SK-N-SH (cell line): ENCODE results near the gene TRIP6. TPM values are rescaled to one million over a fixed set of nuclear protein-coding genes. Genes with fewer than 3 reads are reported as not detected.

ENCODE experiments used
- CTCF ChIA-PET: fragments of 300-600, 350-600 bp; formaldehyde crosslinking; extraction: SDS; loops from one replicate; lab custom pipeline; 2021; lab: Yijun Ruan, JAX
- POLR2A ChIA-PET: fragments of 350-600 bp; sonication (Branson Sonifier 250); formaldehyde crosslinking; extraction: SDS; loops from one replicate; lab custom pipeline; 2020; ENCODE audit warnings: antibody characterized with exemption, inconsistent platforms; lab: Yijun Ruan, JAX
- DNase-seq: peaks from one replicate; pipeline ENCODE4 v3.0.0; 2012
- H2AFZ ChIP-seq: fragments of 200-600 bp; sonication (generic); 2 replicates; pipeline ENCODE4 v1.8.1; 2016; ENCODE audit warnings: antibody characterized with exemption, mild to moderate bottlenecking, low read depth
- H3F3A ChIP-seq: fragments of 200-600 bp; sonication (generic); replicated peaks from 2 replicates; pipeline ENCODE3; 2016; ENCODE audit warnings: antibody characterized with exemption, mild to moderate bottlenecking; ENCODE audit not compliant: insufficient read depth
- H3K27ac ChIP-seq, 2 experiments: fragments of 200-500 bp in 1 of 2; fragments of 200-600 bp in 1 of 2; sonication (Bioruptor generic) in 1 of 2; sonication (generic), shearing (Covaris generic) in 1 of 2; 2 replicates each; pipeline versions ENCODE4 v1.5.1 to v1.6.1; 2014 to 2016; ENCODE audit warnings: low read depth in 2 of 2, inconsistent platforms in 1 of 2, low read length in 1 of 2, mild to moderate bottlenecking in 1 of 2, mixed read lengths in 1 of 2
- H3K27me3 ChIP-seq: fragments of 200-600 bp; sonication (generic), shearing (Covaris generic); 2 replicates; pipeline ENCODE4 v1.6.1; 2016; ENCODE audit warnings: mixed run types; ENCODE audit not compliant: insufficient read depth
- H3K36me3 ChIP-seq, 2 experiments: fragments of 200-500 bp in 1 of 2; fragments of 200-600 bp in 1 of 2; sonication (Bioruptor generic) in 1 of 2; sonication (generic) in 1 of 2; replicated peaks in 1 of 2; 2 replicates each; pipeline versions ENCODE3 to v1.5.1; 2014 to 2016; ENCODE audit warnings: low read length in 1 of 2, mild to moderate bottlenecking in 1 of 2; ENCODE audit not compliant: insufficient read depth in 2 of 2, control insufficient read depth in 1 of 2
- H3K4me1 ChIP-seq, 2 experiments: fragments of 200-500 bp in 1 of 2; fragments of 200-600 bp in 1 of 2; sonication (Bioruptor generic) in 1 of 2; sonication (generic), shearing (Covaris generic) in 1 of 2; 2 replicates each; pipeline versions ENCODE4 v1.5.1 to v1.6.1; 2014 to 2016; ENCODE audit warnings: low read depth in 1 of 2, low read length in 1 of 2, mixed run types in 1 of 2; ENCODE audit not compliant: insufficient read depth in 2 of 2, control insufficient read depth in 1 of 2
- H3K4me2 ChIP-seq: fragments of 200-600 bp; sonication (generic), shearing (Covaris generic); 2 replicates; pipeline ENCODE4 v1.6.1; 2017; ENCODE audit warnings: mixed run types
- H3K4me3 ChIP-seq, 2 experiments: fragments of 200-500 bp in 1 of 2; fragments of 200-600 bp in 1 of 2; sonication (Bioruptor generic) in 1 of 2; sonication (generic), shearing (Covaris generic) in 1 of 2; 2 replicates each; pipeline versions ENCODE4 v1.5.1 to v1.8.1; 2014 to 2016; ENCODE audit warnings: low read depth in 2 of 2, inconsistent platforms in 1 of 2, low read length in 1 of 2, mild to moderate bottlenecking in 1 of 2, mixed read lengths in 1 of 2, moderate library complexity in 1 of 2
- H3K79me2 ChIP-seq: fragments of 200-600 bp; sonication (generic); 2 replicates; pipeline ENCODE4 v1.8.1; 2017; ENCODE audit warnings: mild to moderate bottlenecking; ENCODE audit not compliant: insufficient read depth
- H3K9ac ChIP-seq: fragments of 200-600 bp; sonication (generic); 2 replicates; pipeline ENCODE4 v1.6.1; 2017; ENCODE audit warnings: mixed run types
- H3K9me2 ChIP-seq: fragments of 200-600 bp; sonication (generic); 2 replicates; pipeline ENCODE4 v1.6.1; 2017; ENCODE audit warnings: mixed run types
- H3K9me3 ChIP-seq: fragments of 200-600 bp; sonication (generic); 2 replicates; pipeline ENCODE4 v1.6.1; 2017; ENCODE audit warnings: mixed run types, mild to moderate bottlenecking, moderate library complexity
- H4K20me1 ChIP-seq: fragments of 200-600 bp; sonication (generic); 2 replicates; pipeline ENCODE4 v1.6.1; 2017; ENCODE audit warnings: mild to moderate bottlenecking, mixed run types; ENCODE audit not compliant: insufficient read depth
- EZH2phosphoT487 ChIP-seq: fragments of 200-600 bp; sonication (generic); IDR thresholded peaks from 2 replicates; pipeline ENCODE4 v1.6.1; 2017; ENCODE audit warnings: low read depth, mixed run types, mild to moderate bottlenecking, antibody characterized with exemption, moderate library complexity, borderline replicate concordance
- FOXM1 ChIP-seq: IDR thresholded peaks from 2 replicates; pipeline ENCODE4 v1.4.0; 2012; ENCODE audit warnings: low read depth, mild to moderate bottlenecking
- JUND ChIP-seq: IDR thresholded peaks from 2 replicates; pipeline ENCODE4 v1.4.0; 2012
- NFIC ChIP-seq: IDR thresholded peaks from 2 replicates; pipeline ENCODE4 v1.4.0; 2012; ENCODE audit warnings: borderline replicate concordance
- NRF1 ChIP-seq: IDR thresholded peaks from 2 replicates; pipeline ENCODE4 v1.6.1; 2012; ENCODE audit warnings: low read depth, mild to moderate bottlenecking, low read length
- POLR2AphosphoS5 ChIP-seq: IDR thresholded peaks from 2 replicates; pipeline ENCODE4 v1.6.1; 2012; ENCODE audit warnings: low read depth, low read length
- RCOR1 ChIP-seq: fragments of 150-350 bp; IDR thresholded peaks from 2 replicates; pipeline ENCODE4 v1.6.1; 2017; ENCODE audit warnings: antibody characterized with exemption, low read length
- RXRA ChIP-seq: IDR thresholded peaks from 2 replicates; pipeline ENCODE4 v1.4.0; 2012; ENCODE audit warnings: low read depth, mild to moderate bottlenecking, borderline replicate concordance
- TAF1 ChIP-seq: IDR thresholded peaks from 2 replicates; pipeline ENCODE4 v1.6.1; 2012; ENCODE audit warnings: low read depth, mild to moderate bottlenecking, low read length, moderate library complexity, borderline replicate concordance
- YY1 ChIP-seq: IDR thresholded peaks from 2 replicates; pipeline ENCODE4 v1.4.0; 2012; ENCODE audit warnings: low read depth, mild to moderate bottlenecking
- WGBS: methylation state at CpG from one replicate; pipeline ENCODE4 v1.1.6; 2017; ENCODE audit warnings: low lambda C conversion rate; 5-methylcytosine and 5-hydroxymethylcytosine counted together
- polyA plus RNA-seq, 3 experiments: library from polyadenylated mRNA; depleted of rRNA; stranded (reverse); fragments of >200 nt; gene quantifications; 2 replicates each; pipeline ENCODE4 v1.2.3, GENCODE V29; 2012
- TF ChIP-seq, protein P1 (sequence below): IDR thresholded peaks from 2 replicates; pipeline ENCODE4; 2012
- TF ChIP-seq, protein P2 (sequence below): IDR thresholded peaks from 2 replicates; pipeline ENCODE4 v1.4.0; 2012; ENCODE audit warnings: low read depth, borderline replicate concordance
- TF ChIP-seq, protein P3 (sequence below): fragments of 150-350 bp; IDR thresholded peaks from 2 replicates; pipeline ENCODE4 v1.6.1; 2016; ENCODE audit warnings: mild to moderate bottlenecking, low read depth, low read length
- TF ChIP-seq, protein P4 (sequence below): fragments of 200-600 bp; sonication (generic); IDR thresholded peaks from 2 replicates; pipeline ENCODE4 v1.6.1; 2017; ENCODE audit warnings: antibody characterized with exemption, mild to moderate bottlenecking, moderate library complexity

Gene TRIP6
- polyA plus RNA-seq, 1 of the 3 experiments (the other 2 are of a cell fraction): 6.5 TPM

DNA sequence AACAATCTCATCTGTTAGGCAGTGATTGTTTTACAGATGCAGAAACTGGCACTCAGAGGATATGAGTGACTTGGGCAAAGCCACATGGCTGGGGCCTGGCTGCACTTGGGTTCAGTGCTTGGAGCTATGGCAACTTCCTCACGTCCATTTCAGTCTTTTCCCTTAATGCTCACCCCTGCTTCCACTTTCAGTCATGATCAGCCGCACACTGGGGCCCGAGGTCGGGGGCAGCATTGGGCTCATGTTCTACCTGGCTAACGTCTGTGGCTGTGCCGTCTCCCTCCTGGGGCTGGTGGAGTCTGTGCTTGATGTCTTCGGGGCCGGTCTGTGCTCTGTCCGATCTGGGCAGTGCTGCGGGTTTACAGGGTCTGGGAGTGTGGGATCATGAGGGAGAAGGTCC lies 11.7 kb upstream of the TRIP6 start:
- no peaks in the 10 kb centered on the region for H3K27me3 ChIP-seq
- no peak overlapping the region for H3K27ac ChIP-seq
- no peak overlapping the region for H2AFZ ChIP-seq
- 87% methylated on average over 10 of the region's 10 CpGs for WGBS
- H3K4me3 ChIP-seq: no peak overlapping the region
- H3K36me3 ChIP-seq: peaks cover 5% of the 10 kb centered on the region in 2 experiments
- H3F3A ChIP-seq: peaks cover 4% of the 10 kb centered on the region
- no peak overlapping the region for H3K4me2 ChIP-seq
- no peaks in the 10 kb centered on the region for H4K20me1 ChIP-seq
- ChIA-PET CTCF (interaction anchor here (0.6 to 19.3 kb wide), 8 partner anchors 28 to 373 kb away, joined by 3 to 398 read pairs (median 4); partner anchors contain the start of genes EPO and POP7), POLR2A (interaction anchor here (0.6 to 1.0 kb wide), 2 partner anchors 20 to 369 kb away, joined by 3 to 5 read pairs; partner anchors contain the start of gene SRRT)
- TF ChIP-seq, protein P1, sequence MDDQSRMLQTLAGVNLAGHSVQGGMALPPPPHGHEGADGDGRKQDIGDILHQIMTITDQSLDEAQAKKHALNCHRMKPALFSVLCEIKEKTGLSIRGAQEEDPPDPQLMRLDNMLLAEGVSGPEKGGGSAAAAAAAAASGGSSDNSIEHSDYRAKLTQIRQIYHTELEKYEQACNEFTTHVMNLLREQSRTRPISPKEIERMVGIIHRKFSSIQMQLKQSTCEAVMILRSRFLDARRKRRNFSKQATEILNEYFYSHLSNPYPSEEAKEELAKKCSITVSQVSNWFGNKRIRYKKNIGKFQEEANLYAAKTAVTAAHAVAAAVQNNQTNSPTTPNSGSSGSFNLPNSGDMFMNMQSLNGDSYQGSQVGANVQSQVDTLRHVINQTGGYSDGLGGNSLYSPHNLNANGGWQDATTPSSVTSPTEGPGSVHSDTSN: no peak
- TF ChIP-seq POLR2AphosphoS5: no peak
- no peak for TF ChIP-seq YY1
- TF ChIP-seq RCOR1: no peak
- no peak for TF ChIP-seq TAF1
- TF ChIP-seq, protein P2, sequence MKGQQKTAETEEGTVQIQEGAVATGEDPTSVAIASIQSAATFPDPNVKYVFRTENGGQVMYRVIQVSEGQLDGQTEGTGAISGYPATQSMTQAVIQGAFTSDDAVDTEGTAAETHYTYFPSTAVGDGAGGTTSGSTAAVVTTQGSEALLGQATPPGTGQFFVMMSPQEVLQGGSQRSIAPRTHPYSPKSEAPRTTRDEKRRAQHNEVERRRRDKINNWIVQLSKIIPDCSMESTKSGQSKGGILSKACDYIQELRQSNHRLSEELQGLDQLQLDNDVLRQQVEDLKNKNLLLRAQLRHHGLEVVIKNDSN: no peak
- H3K9me3 ChIP-seq: no peaks in the 10 kb centered on the region
- H3K9me2 ChIP-seq: no peaks in the 10 kb centered on the region
- no peak for DNase-seq
- H3K4me1 ChIP-seq: peaks cover 7% of the 10 kb centered on the region in 2 experiments; a peak in 2 of 4 replicates
- no peak overlapping the region for H3K9ac ChIP-seq
- peaks cover 28% of the 10 kb centered on the region; the same call in 1 of the 2 replicates for H3K79me2 ChIP-seq

DNA sequence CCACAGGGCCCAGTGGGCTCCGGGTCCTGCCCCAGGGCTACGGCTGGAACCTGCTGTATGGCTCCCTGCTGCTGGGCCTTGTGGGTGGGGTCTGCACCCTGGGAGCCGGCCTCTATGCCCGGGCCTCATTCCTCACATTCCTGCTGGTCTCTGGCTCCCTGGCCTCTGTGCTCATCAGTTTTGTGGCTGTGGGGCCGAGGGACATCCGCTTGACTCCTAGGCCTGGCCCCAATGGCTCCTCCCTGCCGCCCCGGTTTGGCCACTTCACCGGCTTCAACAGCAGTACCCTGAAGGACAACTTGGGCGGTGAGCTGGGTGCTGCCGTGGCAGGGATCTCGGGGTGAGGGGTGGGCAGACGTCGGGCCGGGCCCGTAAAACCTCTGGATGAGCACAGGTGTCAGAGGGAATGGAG lies 10.3 kb upstream of the TRIP6 start:
- no peaks in the 10 kb centered on the region for H3K9me3 ChIP-seq

More for the DNA sequence above, 10.3 kb upstream of the TRIP6 start:
- no peak overlapping the region for H3K27ac ChIP-seq
- H3F3A ChIP-seq: peaks cover 4% of the 10 kb centered on the region
- H3K4me2 ChIP-seq: no peak overlapping the region
- peaks cover 13 to 16% of the 10 kb centered on the region in 2 experiments for H3K36me3 ChIP-seq
- H2AFZ ChIP-seq: no peak overlapping the region
- TF ChIP-seq, protein P3, sequence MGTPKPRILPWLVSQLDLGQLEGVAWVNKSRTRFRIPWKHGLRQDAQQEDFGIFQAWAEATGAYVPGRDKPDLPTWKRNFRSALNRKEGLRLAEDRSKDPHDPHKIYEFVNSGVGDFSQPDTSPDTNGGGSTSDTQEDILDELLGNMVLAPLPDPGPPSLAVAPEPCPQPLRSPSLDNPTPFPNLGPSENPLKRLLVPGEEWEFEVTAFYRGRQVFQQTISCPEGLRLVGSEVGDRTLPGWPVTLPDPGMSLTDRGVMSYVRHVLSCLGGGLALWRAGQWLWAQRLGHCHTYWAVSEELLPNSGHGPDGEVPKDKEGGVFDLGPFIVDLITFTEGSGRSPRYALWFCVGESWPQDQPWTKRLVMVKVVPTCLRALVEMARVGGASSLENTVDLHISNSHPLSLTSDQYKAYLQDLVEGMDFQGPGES: no peak
- TF ChIP-seq YY1 (no peak), RXRA (no peak), JUND (no peak), TAF1 (no peak), POLR2AphosphoS5 (no peak), NRF1 (no peak), EZH2phosphoT487 (no peak), NFIC (no peak), FOXM1 (no peak)
- TF ChIP-seq, protein P4, sequence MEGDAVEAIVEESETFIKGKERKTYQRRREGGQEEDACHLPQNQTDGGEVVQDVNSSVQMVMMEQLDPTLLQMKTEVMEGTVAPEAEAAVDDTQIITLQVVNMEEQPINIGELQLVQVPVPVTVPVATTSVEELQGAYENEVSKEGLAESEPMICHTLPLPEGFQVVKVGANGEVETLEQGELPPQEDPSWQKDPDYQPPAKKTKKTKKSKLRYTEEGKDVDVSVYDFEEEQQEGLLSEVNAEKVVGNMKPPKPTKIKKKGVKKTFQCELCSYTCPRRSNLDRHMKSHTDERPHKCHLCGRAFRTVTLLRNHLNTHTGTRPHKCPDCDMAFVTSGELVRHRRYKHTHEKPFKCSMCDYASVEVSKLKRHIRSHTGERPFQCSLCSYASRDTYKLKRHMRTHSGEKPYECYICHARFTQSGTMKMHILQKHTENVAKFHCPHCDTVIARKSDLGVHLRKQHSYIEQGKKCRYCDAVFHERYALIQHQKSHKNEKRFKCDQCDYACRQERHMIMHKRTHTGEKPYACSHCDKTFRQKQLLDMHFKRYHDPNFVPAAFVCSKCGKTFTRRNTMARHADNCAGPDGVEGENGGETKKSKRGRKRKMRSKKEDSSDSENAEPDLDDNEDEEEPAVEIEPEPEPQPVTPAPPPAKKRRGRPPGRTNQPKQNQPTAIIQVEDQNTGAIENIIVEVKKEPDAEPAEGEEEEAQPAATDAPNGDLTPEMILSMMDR: no peak
- no peaks in the 10 kb centered on the region for H4K20me1 ChIP-seq
- DNase-seq: no peak
- H3K27me3 ChIP-seq: no peaks in the 10 kb centered on the region
- peaks cover 7% of the 10 kb centered on the region in 2 experiments; a peak in 2 of 4 replicates for H3K4me1 ChIP-seq
- H3K9ac ChIP-seq: no peak overlapping the region
- H3K79me2 ChIP-seq: peaks cover 28% of the 10 kb centered on the region; the same call in 1 of the 2 replicates
- no peak overlapping the region for H3K4me3 ChIP-seq
- 92% methylated on average over 14 of the region's 16 CpGs for WGBS
- ChIA-PET CTCF (interaction anchor here (1.1 to 19.3 kb wide), 7 partner anchors 26 to 374 kb away, joined by 3 to 398 read pairs (median 5); partner anchors contain the start of genes EPO and POP7), POLR2A (no interaction called here)
- no peaks in the 10 kb centered on the region for H3K9me2 ChIP-seq
